B cell (primary cell): ENCODE data around the gene RPL35. TPM values are rescaled to one million over a fixed set of nuclear protein-coding genes. Genes with fewer than 3 reads are reported as not detected.

Source experiments
- ATAC-seq: fragments of 200-7000 bp; cut with Tn5 transposase; one replicate; pipeline ENCODE4 v1.10.0; 2021; ENCODE audit warnings: low read depth, mild to moderate bottlenecking, moderate number of reproducible peaks, moderate library complexity
- CTCF ChIA-PET: fragments of 350-600 bp; sonication (Branson Sonifier 250); formaldehyde crosslinking; loops from one replicate; lab custom pipeline; 2021; ENCODE audit warnings: antibody characterized with exemption, inconsistent platforms; lab: Charles Lee
- POLR2A ChIA-PET: fragments of 350-600 bp; sonication (Branson Sonifier 250); formaldehyde crosslinking; loops from one replicate; lab custom pipeline; 2021; ENCODE audit warnings: antibody characterized with exemption; lab: Charles Lee
- DNase-seq: peaks from one replicate; pipeline ENCODE4 v3.0.0; 2013
- H2AFZ ChIP-seq: 2 replicates; pipeline ENCODE4 v1.6.1; 2012; ENCODE audit warnings: mild to moderate bottlenecking, low read depth, low read length; ENCODE audit not compliant: insufficient read depth, poor library complexity, severe bottlenecking
- H3K27ac ChIP-seq, 2 donors: 1 replicate in 1 of 2; 2 replicates in 1 of 2; pipeline ENCODE4 v1.5.1; 2012 to 2013; ENCODE audit warnings: low read length in 2 of 2, mild to moderate bottlenecking in 2 of 2, moderate library complexity in 1 of 2
- H3K27me3 ChIP-seq, 4 experiments: fragments of 200-600 bp in 1 of 4; sonication (generic) in 1 of 4; replicated peaks in 1 of 4; 1 replicate in 2 of 4; 2 replicates in 2 of 4; pipeline versions ENCODE4 v1.6.1 to v1.7.0; 2013 to 2016; ENCODE audit warnings: low read length in 3 of 4, mild to moderate bottlenecking in 2 of 4, mixed read lengths in 1 of 4, moderate library complexity in 1 of 4; ENCODE audit not compliant: insufficient read depth in 4 of 4, control insufficient read depth in 3 of 4; ENCODE audit errors: control extremely low read depth in 1 of 4
- H3K36me3 ChIP-seq, 2 experiments: replicated peaks in 1 of 2; 1 replicate in 1 of 2; 2 replicates in 1 of 2; pipeline versions ENCODE4 v1.6.1 to v1.7.1; 2013; ENCODE audit warnings: low read length in 1 of 2; ENCODE audit not compliant: insufficient read depth in 2 of 2, control insufficient read depth in 1 of 2; ENCODE audit errors: control extremely low read depth in 1 of 2, extremely low read depth in 1 of 2
- H3K4me1 ChIP-seq, 2 donors: fragments of 200-600 bp in 1 of 2; sonication (generic) in 1 of 2; 1 replicate in 1 of 2; 2 replicates in 1 of 2; pipeline versions ENCODE4 v1.5.1 to v1.6.1; 2013 to 2017; ENCODE audit warnings: low read length in 2 of 2; ENCODE audit not compliant: control insufficient read depth in 2 of 2, insufficient read depth in 2 of 2
- H3K4me2 ChIP-seq: replicated peaks from 2 replicates; pipeline ENCODE3; 2012; ENCODE audit warnings: mild to moderate bottlenecking, low read depth, low read length; ENCODE audit not compliant: poor library complexity, severe bottlenecking
- H3K4me3 ChIP-seq, 5 experiments: fragments of 200-600 bp in 1 of 5; sonication (generic) in 1 of 5; 1 replicate in 3 of 5; 2 replicates in 2 of 5; pipeline versions ENCODE4 v1.5.1 to v1.7.0; 2011 to 2016; ENCODE audit warnings: low read length in 4 of 5, mild to moderate bottlenecking in 4 of 5, low read depth in 2 of 5, control low read depth in 1 of 5, moderate library complexity in 1 of 5; ENCODE audit not compliant: insufficient read depth in 1 of 5; ENCODE audit errors: control extremely low read depth in 1 of 5, extremely low read depth in 1 of 5
- H3K79me2 ChIP-seq: fragments of 200-600 bp; sonication (generic); one replicate; pipeline ENCODE4 v1.6.0; 2016; ENCODE audit warnings: low read length; ENCODE audit not compliant: control insufficient read depth, insufficient read depth
- H3K9ac ChIP-seq: fragments of 200-600 bp; sonication (generic); 2 replicates; pipeline ENCODE4 v1.6.1; 2017; ENCODE audit warnings: mild to moderate bottlenecking, low read length, moderate library complexity
- H3K9me3 ChIP-seq, 3 donors: one replicate each; pipeline versions ENCODE4 v1.6.1 to v1.7.1; 2013; ENCODE audit warnings: low read length in 2 of 3; ENCODE audit not compliant: control insufficient read depth in 2 of 3, insufficient read depth in 1 of 3; ENCODE audit errors: control extremely low read depth in 1 of 3
- H4K20me1 ChIP-seq: 2 replicates; pipeline ENCODE4 v1.6.0; 2012; ENCODE audit warnings: mild to moderate bottlenecking, low read length; ENCODE audit not compliant: insufficient read depth, control insufficient read depth, poor library complexity, severe bottlenecking
- H3K27ac Mint-ChIP-seq: one replicate; pipeline ENCODE4 v1.8.0; 2021; ENCODE audit warnings: mixed read lengths
- H3K27me3 Mint-ChIP-seq: one replicate; pipeline ENCODE4 v1.8.0; 2021; ENCODE audit warnings: mixed read lengths
- H3K4me1 Mint-ChIP-seq: one replicate; pipeline ENCODE4 v1.8.0; 2021; ENCODE audit warnings: mixed read lengths
- H3K4me3 Mint-ChIP-seq: one replicate; pipeline ENCODE4 v1.8.0; 2021; ENCODE audit warnings: mixed read lengths
- H3K9me3 Mint-ChIP-seq: one replicate; pipeline ENCODE4 v1.8.0; 2022; ENCODE audit warnings: mixed read lengths; ENCODE audit not compliant: insufficient read depth
- CTCF ChIP-seq: fragments of 200-600 bp; IDR thresholded peaks from one replicate; pipeline ENCODE4 v1.8.0; 2022; ENCODE audit warnings: antibody characterized with exemption, mild to moderate bottlenecking
- EZH2 ChIP-seq: IDR thresholded peaks from 2 replicates; pipeline ENCODE4 v1.6.1; 2012; ENCODE audit warnings: borderline replicate concordance, low read depth, mild to moderate bottlenecking, moderate library complexity, low read length; ENCODE audit not compliant: insufficient read depth, poor library complexity, severe bottlenecking
- WGBS: methylation state at CpG from one replicate; pipeline ENCODE4 v1.1.5; 2013; ENCODE audit warnings: missing lambda C conversion rate; ENCODE audit not compliant: insufficient coverage; 5-methylcytosine and 5-hydroxymethylcytosine counted together
- intact Hi-C: fragments of 100-400 bp; cut with micrococcal nuclease; formaldehyde crosslinking; loops from one replicate; pipeline ENCODE4 v1.10.0; 2022
- polyA plus RNA-seq: library from polyadenylated mRNA; depleted of rRNA; stranded (reverse); fragments of >200 nt; gene quantifications from 2 replicates; pipeline ENCODE4 v1.2.3, GENCODE V29; 2012
- total RNA-seq, 2 donors: library from RNA; stranded (reverse); fragments of 120-200 nt in 1 of 2; gene quantifications; 1 replicate in 1 of 2; 2 replicates in 1 of 2; pipeline versions ENCODE4 v1.2.3 to v1.2.4, GENCODE V29; 2013 to 2022

RPL35 gene
- total and polyA plus RNA-seq, 2 donors (not counting 1 experiment from before 2014, with no cell fraction given), result 1,609 to 3,858 TPM

- no peak overlapping the region for H2AFZ ChIP-seq
- no peaks in the 10 kb centered on the region for H3K27me3 ChIP-seq
- H3K4me1 ChIP-seq, result no peaks in the 10 kb centered on the region
- no peak overlapping the region for H3K9ac ChIP-seq
- H3K79me2 ChIP-seq, result no peaks in the 10 kb centered on the region
- Mint-ChIP-seq H3K4me1 (no peaks in the 10 kb centered on the region), H3K9me3 (no peaks in the 10 kb centered on the region), H3K27me3 (no peaks in the 10 kb centered on the region), H3K4me3 (no peak overlapping the region), H3K27ac (no peak overlapping the region)
- WGBS, result 97% methylated on average over 11 of the region's 11 CpGs
- CTCF ChIA-PET, result interaction anchor here (0.6 to 1.8 kb wide), 3 partner anchors 13 to 39 kb away, joined by 3 to 5 read pairs (median 4); partner anchors contain the start of gene WDR38
- POLR2A ChIA-PET, result no interaction called here
- ATAC-seq, result no peak
- no peak for TF ChIP-seq CTCF
- no peak overlapping the region for H3K4me3 ChIP-seq
- no peaks in the 10 kb centered on the region for H4K20me1 ChIP-seq
- no peak overlapping the region for H3K4me2 ChIP-seq
- DNase-seq, result no peak
- no peak overlapping the region for H3K27ac ChIP-seq
- no peaks in the 10 kb centered on the region for H3K9me3 ChIP-seq
- H3K36me3 ChIP-seq, result no peaks in the 10 kb centered on the region
- intact Hi-C loops, result no loop called here
Measured at GRCh38 chr9:124813501-124814163, 48.1 kb downstream of the RPL35 start.

- Mint-ChIP-seq H3K27ac (no peak overlapping the region), H3K9me3 (no peaks in the 10 kb centered on the region), H3K27me3 (no peaks in the 10 kb centered on the region), H3K4me1 (no peaks in the 10 kb centered on the region), H3K4me3 (no peak overlapping the region)
- Histone ChIP-seq H2AFZ (no peak overlapping the region), H3K9me3 (no peaks in the 10 kb centered on the region), H3K4me3 (no peak overlapping the region), H3K4me2 (no peak overlapping the region), H3K27ac (no peak overlapping the region), H3K36me3 (no peaks in the 10 kb centered on the region), H4K20me1 (no peaks in the 10 kb centered on the region), H3K79me2 (no peaks in the 10 kb centered on the region), H3K4me1 (no peaks in the 10 kb centered on the region), H3K9ac (no peak overlapping the region), H3K27me3 (no peaks in the 10 kb centered on the region)
- 89% methylated on average over 7 of the region's 7 CpGs for WGBS
- ChIA-PET CTCF (interaction anchor here (1.0 to 1.8 kb wide), 2 partner anchors 13 to 40 kb away, joined by 3 to 5 read pairs; partner anchors contain the start of gene WDR38), POLR2A (no interaction called here)
- no peak for ATAC-seq
- no peak for DNase-seq
- intact Hi-C loops, result no loop called here
- TF ChIP-seq CTCF (no peak), EZH2 (no peak)
Measured at GRCh38 chr9:124813041-124813440, 48.7 kb downstream of the RPL35 start.
